CD4-positive, CD25-positive, alpha-beta regulatory T cell (primary cell): ENCODE data around the gene DUSP1. TPM values are rescaled to one million over a fixed set of nuclear protein-coding genes. Genes with fewer than 3 reads are reported as not detected.

ENCODE experiments used
- ATAC-seq, 2 donors: fragments of 150-1000 bp; cut with Tn5 transposase; one replicate each; pipeline ENCODE4 v1.10.0; 2021; ENCODE audit warnings: low read depth in 2 of 2, moderate number of reproducible peaks in 2 of 2, moderate library complexity in 1 of 2
- DNase-seq, 3 donors: peaks; one replicate each; pipeline versions ENCODE4 v3.0.0 to v3.0.0-alpha.2; 2012 to 2022; ENCODE audit warnings: mixed read lengths in 1 of 3
- H3K27ac ChIP-seq: one replicate; pipeline ENCODE4 v1.7.0; 2013; ENCODE audit warnings: mild to moderate bottlenecking, low read length; ENCODE audit not compliant: insufficient read depth, poor library complexity, severe bottlenecking
- H3K27me3 ChIP-seq: one replicate; pipeline ENCODE4 v1.7.0; 2013; ENCODE audit warnings: low read length; ENCODE audit not compliant: control insufficient read depth, insufficient read depth
- H3K36me3 ChIP-seq: one replicate; pipeline ENCODE4 v1.7.0; 2013; ENCODE audit warnings: mild to moderate bottlenecking, low read length, moderate library complexity; ENCODE audit not compliant: control insufficient read depth, insufficient read depth
- H3K4me1 ChIP-seq: 2 replicates; pipeline ENCODE4 v1.7.0; 2013; ENCODE audit warnings: mild to moderate bottlenecking, low read length; ENCODE audit not compliant: insufficient read depth, control insufficient read depth, poor library complexity, severe bottlenecking
- H3K4me3 ChIP-seq: one replicate; pipeline ENCODE4 v1.7.0; 2013; ENCODE audit warnings: low read depth, mild to moderate bottlenecking, low read length, moderate library complexity
- H3K9me3 ChIP-seq, 2 experiments: 1 replicate in 1 of 2; 2 replicates in 1 of 2; pipeline ENCODE4 v1.7.0; 2013; ENCODE audit warnings: low read length in 2 of 2, mild to moderate bottlenecking in 1 of 2, moderate library complexity in 1 of 2; ENCODE audit not compliant: control insufficient read depth in 2 of 2
- H3K27ac Mint-ChIP-seq, 3 donors: one replicate each; pipeline ENCODE4 v1.8.0; 2020 to 2022; ENCODE audit warnings: mild to moderate bottlenecking in 3 of 3, mixed read lengths in 3 of 3, moderate library complexity in 2 of 3
- H3K27me3 Mint-ChIP-seq: one replicate; pipeline ENCODE4 v1.8.0; 2022; ENCODE audit warnings: mild to moderate bottlenecking, mixed read lengths
- H3K36me3 Mint-ChIP-seq: one replicate; pipeline ENCODE4 v1.8.0; 2020; ENCODE audit warnings: mixed read lengths
- H3K4me1 Mint-ChIP-seq, 4 donors: one replicate each; pipeline ENCODE4 v1.8.0; 2020 to 2022; ENCODE audit warnings: mixed read lengths in 4 of 4, mild to moderate bottlenecking in 1 of 4
- H3K4me3 Mint-ChIP-seq, 4 donors: one replicate each; pipeline ENCODE4 v1.8.0; 2020 to 2022; ENCODE audit warnings: mild to moderate bottlenecking in 4 of 4, mixed read lengths in 4 of 4, moderate library complexity in 3 of 4
- H3K9me3 Mint-ChIP-seq, 7 donors: one replicate each; pipeline ENCODE4 v1.8.0; 2020 to 2022; ENCODE audit warnings: mixed read lengths in 7 of 7, mild to moderate bottlenecking in 3 of 7, moderate library complexity in 2 of 7
- polyA plus RNA-seq, 4 donors: library from polyadenylated mRNA; unstranded; fragments of 300-500 nt; fragmentation: Illumina TruSeq; gene quantifications; one replicate each; pipeline ENCODE4 v1.2.3, GENCODE V29; 2021
- total RNA-seq: library from RNA; stranded (reverse); gene quantifications from one replicate; pipeline ENCODE4 v1.2.3, GENCODE V29; 2022

The DUSP1 gene
- total and polyA plus RNA-seq, 5 donors from 2014 or later, result 298 to 2,095 (median 511) TPM

DNA sequence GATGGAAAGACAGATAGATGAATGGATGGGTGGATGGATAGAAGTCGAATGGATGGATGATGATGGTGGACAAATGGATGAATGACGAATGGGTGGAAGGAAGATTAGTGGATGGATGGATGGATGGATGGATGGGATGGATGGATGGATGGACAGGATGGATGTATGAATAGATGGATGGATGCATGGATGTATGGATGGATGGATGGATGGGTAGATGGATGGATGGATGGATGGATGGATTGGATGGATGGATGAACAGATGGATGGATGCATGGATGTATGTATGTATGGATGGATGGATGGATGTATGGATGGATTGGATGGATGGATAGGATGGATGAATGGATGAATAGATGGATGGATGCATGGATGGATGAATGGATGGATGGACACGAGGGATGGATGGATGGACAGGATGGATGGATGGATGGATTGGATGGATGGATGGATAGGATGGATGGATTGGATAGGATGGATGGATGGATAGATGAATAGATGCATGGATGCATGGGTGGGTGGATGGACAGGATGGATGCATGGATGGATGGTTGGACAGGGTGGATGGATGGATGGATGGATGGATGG is 52.4 kb downstream of the DUSP1 start:
- Mint-ChIP-seq H3K36me3 (no peaks in the 10 kb centered on the region), H3K27me3 (peaks cover 4% of the 10 kb centered on the region), H3K4me1 (peaks cover 0 to 16% (median 6%) of the 10 kb centered on the region in 4 donors), H3K27ac (no peak overlapping the region), H3K4me3 (no peak overlapping the region), H3K9me3 (no peaks in the 10 kb centered on the region)
- H3K4me3 ChIP-seq, result no peak overlapping the region
- H3K36me3 ChIP-seq, result no peaks in the 10 kb centered on the region
- H3K27ac ChIP-seq, result no peak overlapping the region
- H3K9me3 ChIP-seq, result no peaks in the 10 kb centered on the region
- ATAC-seq, result no peak
- H3K27me3 ChIP-seq, result peaks cover 3% of the 10 kb centered on the region
- no peaks in the 10 kb centered on the region for H3K4me1 ChIP-seq
- DNase-seq, result no peak

Other genes starting within 250 kb of the DUSP1 start
- gene NEURL1B, start 129.9 kb downstream of the DUSP1 start, total RNA-seq, result 0.22 TPM
- gene NEURL1B, start 129.9 kb downstream of the DUSP1 start, polyA plus RNA-seq, result not detected
- 58.4 TPM for gene ERGIC1, start 63.1 kb upstream of the DUSP1 start, total RNA-seq
- gene ERGIC1, start 63.1 kb upstream of the DUSP1 start, polyA plus RNA-seq, result 10 to 100 TPM; 15.7 to 20.2 (median 18.4) TPM
- gene RPL26L1, start 188.2 kb upstream of the DUSP1 start, total RNA-seq, result 12.9 TPM
- gene RPL26L1, start 188.2 kb upstream of the DUSP1 start, polyA plus RNA-seq, result 10 to 100 TPM; 38.9 to 51.6 (median 48.9) TPM
- gene ATP6V0E1, start 212.6 kb upstream of the DUSP1 start, total RNA-seq, result 106 TPM
- 100 to 1,000 TPM; 499 to 691 (median 501) TPM for gene ATP6V0E1, start 212.6 kb upstream of the DUSP1 start, polyA plus RNA-seq